ENCODE data around the gene TAGLN2.
A peak's percentile ranks its signal among the peaks of the same experiment; 100 is the strongest.

Gene TAGLN2

GRCh38 chr1:159949981-159950381 lies 24.7 kb upstream of the TAGLN2 start:
- no peak for DNase-seq (ENCODE audit: low read depth in 4 of 4, low spot score in 1 of 4)

GRCh38 chr1:159949123-159949522 lies 23.8 kb upstream of the TAGLN2 start:
- DNase-seq (ENCODE audit: low read depth in 4 of 4, low spot score in 1 of 4): no peak

- DNase-seq (ENCODE audit: low read depth in 4 of 4, low spot score in 1 of 4): no peak
These were observed 22.6 kb upstream of the TAGLN2 start for GRCh38 chr1:159947942-159948341.

- no peak for DNase-seq (ENCODE audit: low read depth in 4 of 4, low spot score in 1 of 4)
These were observed 21.2 kb upstream of the TAGLN2 start for GRCh38 chr1:159946242-159947187.

- peak; percentile 33 to 67 (median 54) for DNase-seq (ENCODE audit: low read depth in 4 of 4, low spot score in 1 of 4)
These were observed 20.4 kb upstream of the TAGLN2 start, which contains the start of gene IGSF9 for GRCh38 chr1:159945483-159946241. Gene IGSF9 (minus strand): TSS chr1:159945613. CDS start chr1:159943454, 2,159 bp downstream.

GRCh38 chr1:159944623-159945455 lies 19.5 kb upstream of the TAGLN2 start:
- no peak for DNase-seq (ENCODE audit: low read depth in 4 of 4, low spot score in 1 of 4)

- DNase-seq (ENCODE audit: low read depth in 4 of 4, low spot score in 1 of 4): no peak
These were observed 18.8 kb upstream of the TAGLN2 start for GRCh38 chr1:159943908-159944622.

- DNase-seq (ENCODE audit: low read depth in 4 of 4, low spot score in 1 of 4): no peak
These were observed 18.0 kb upstream of the TAGLN2 start for GRCh38 chr1:159943278-159943640.

- no peak for DNase-seq (ENCODE audit: low read depth in 4 of 4, low spot score in 1 of 4)
These were observed 17.4 kb upstream of the TAGLN2 start for GRCh38 chr1:159942632-159943277.

GRCh38 chr1:159941591-159942560 lies 16.6 kb upstream of the TAGLN2 start:
- no peak for DNase-seq (ENCODE audit: low read depth in 4 of 4, low spot score in 1 of 4)

GRCh38 chr1:159941141-159941540 lies 15.8 kb upstream of the TAGLN2 start:
- DNase-seq (ENCODE audit: low read depth in 4 of 4, low spot score in 1 of 4): no peak

- no peak for DNase-seq (ENCODE audit: low read depth in 4 of 4, low spot score in 1 of 4)
These were observed 14.8 kb upstream of the TAGLN2 start for GRCh38 chr1:159940006-159940620.

GRCh38 chr1:159939678-159940002 lies 14.3 kb upstream of the TAGLN2 start:
- no peak for DNase-seq (ENCODE audit: low read depth in 4 of 4, low spot score in 1 of 4)

- no peak for DNase-seq (ENCODE audit: low read depth in 4 of 4, low spot score in 1 of 4)
These were observed 13.8 kb upstream of the TAGLN2 start for GRCh38 chr1:159938905-159939677.

GRCh38 chr1:159938211-159938852 lies 13.0 kb upstream of the TAGLN2 start:
- DNase-seq (ENCODE audit: low read depth in 4 of 4, low spot score in 1 of 4): no peak

GRCh38 chr1:159937054-159937750 lies 11.9 kb upstream of the TAGLN2 start:
- DNase-seq (ENCODE audit: low read depth in 4 of 4, low spot score in 1 of 4): no peak
